PFSK-1 (cell line): ENCODE data around the gene LOXL3.

ENCODE experiments used
- FOXP2 ChIP-seq: optimal IDR thresholded peaks from 2 replicates; pipeline ENCODE3; 2011; ENCODE audit warnings: borderline replicate concordance, control low read depth, inconsistent platforms; ENCODE audit not compliant: insufficient read depth; ENCODE audit errors: extremely low read length, extremely low read depth
- POLR2AphosphoS5 ChIP-seq: IDR thresholded peaks from 2 replicates; pipeline ENCODE4 v1.6.1; 2012; ENCODE audit warnings: low read depth, mild to moderate bottlenecking, control low read depth, low read length, moderate library complexity
- SIN3A ChIP-seq: IDR thresholded peaks from 2 replicates; pipeline ENCODE4 v1.6.1; 2012; ENCODE audit warnings: mild to moderate bottlenecking, low read length, moderate library complexity, borderline replicate concordance; ENCODE audit not compliant: insufficient read depth
- TAF1 ChIP-seq: IDR thresholded peaks from 2 replicates; pipeline ENCODE4 v1.6.1; 2012; ENCODE audit warnings: low read length, control low read depth, borderline replicate concordance; ENCODE audit not compliant: insufficient read depth
- TF ChIP-seq, protein P1 (sequence below), 2 experiments: IDR thresholded peaks; 2 replicates each; pipeline versions ENCODE4 v1.6.1 to v1.8.0; 2011 to 2012; ENCODE audit warnings: low read depth in 2 of 2, low read length in 2 of 2, control low read depth in 1 of 2, inconsistent platforms in 1 of 2, mild to moderate bottlenecking in 1 of 2, moderate library complexity in 1 of 2; ENCODE audit not compliant: insufficient read depth in 1 of 2

LOXL3 gene

DNA sequence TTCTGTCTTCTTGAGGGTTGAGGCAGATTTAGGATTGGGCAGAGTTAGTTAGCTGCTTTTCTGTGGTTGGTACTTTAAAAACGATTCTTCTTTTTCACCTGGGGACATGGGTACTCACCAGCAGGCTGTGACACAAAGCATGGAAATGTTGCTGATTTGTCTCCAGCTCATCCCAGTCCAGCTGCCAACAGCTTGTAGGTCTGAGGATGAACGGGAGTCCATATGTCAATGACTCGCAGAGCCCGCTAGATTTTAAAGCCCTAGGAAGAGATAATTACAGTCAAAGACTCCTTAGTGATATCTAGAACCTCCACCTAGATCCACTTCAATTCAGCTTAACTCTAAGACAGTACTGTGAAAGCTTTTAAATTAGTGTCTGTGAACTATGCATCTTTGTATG lies 21.6 kb upstream of the LOXL3 start:
- no peak for TF ChIP-seq TAF1
- TF ChIP-seq SIN3A = no peak
- TF ChIP-seq POLR2AphosphoS5 = no peak
- no peak for TF ChIP-seq FOXP2
- TF ChIP-seq, protein P1, sequence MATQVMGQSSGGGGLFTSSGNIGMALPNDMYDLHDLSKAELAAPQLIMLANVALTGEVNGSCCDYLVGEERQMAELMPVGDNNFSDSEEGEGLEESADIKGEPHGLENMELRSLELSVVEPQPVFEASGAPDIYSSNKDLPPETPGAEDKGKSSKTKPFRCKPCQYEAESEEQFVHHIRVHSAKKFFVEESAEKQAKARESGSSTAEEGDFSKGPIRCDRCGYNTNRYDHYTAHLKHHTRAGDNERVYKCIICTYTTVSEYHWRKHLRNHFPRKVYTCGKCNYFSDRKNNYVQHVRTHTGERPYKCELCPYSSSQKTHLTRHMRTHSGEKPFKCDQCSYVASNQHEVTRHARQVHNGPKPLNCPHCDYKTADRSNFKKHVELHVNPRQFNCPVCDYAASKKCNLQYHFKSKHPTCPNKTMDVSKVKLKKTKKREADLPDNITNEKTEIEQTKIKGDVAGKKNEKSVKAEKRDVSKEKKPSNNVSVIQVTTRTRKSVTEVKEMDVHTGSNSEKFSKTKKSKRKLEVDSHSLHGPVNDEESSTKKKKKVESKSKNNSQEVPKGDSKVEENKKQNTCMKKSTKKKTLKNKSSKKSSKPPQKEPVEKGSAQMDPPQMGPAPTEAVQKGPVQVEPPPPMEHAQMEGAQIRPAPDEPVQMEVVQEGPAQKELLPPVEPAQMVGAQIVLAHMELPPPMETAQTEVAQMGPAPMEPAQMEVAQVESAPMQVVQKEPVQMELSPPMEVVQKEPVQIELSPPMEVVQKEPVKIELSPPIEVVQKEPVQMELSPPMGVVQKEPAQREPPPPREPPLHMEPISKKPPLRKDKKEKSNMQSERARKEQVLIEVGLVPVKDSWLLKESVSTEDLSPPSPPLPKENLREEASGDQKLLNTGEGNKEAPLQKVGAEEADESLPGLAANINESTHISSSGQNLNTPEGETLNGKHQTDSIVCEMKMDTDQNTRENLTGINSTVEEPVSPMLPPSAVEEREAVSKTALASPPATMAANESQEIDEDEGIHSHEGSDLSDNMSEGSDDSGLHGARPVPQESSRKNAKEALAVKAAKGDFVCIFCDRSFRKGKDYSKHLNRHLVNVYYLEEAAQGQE (IDR thresholded peaks at IDR 0.05; ENCODE audit: insufficient read depth in 1 of 2, low read depth in 2 of 2, low read length in 2 of 2) = no peak

DNA sequence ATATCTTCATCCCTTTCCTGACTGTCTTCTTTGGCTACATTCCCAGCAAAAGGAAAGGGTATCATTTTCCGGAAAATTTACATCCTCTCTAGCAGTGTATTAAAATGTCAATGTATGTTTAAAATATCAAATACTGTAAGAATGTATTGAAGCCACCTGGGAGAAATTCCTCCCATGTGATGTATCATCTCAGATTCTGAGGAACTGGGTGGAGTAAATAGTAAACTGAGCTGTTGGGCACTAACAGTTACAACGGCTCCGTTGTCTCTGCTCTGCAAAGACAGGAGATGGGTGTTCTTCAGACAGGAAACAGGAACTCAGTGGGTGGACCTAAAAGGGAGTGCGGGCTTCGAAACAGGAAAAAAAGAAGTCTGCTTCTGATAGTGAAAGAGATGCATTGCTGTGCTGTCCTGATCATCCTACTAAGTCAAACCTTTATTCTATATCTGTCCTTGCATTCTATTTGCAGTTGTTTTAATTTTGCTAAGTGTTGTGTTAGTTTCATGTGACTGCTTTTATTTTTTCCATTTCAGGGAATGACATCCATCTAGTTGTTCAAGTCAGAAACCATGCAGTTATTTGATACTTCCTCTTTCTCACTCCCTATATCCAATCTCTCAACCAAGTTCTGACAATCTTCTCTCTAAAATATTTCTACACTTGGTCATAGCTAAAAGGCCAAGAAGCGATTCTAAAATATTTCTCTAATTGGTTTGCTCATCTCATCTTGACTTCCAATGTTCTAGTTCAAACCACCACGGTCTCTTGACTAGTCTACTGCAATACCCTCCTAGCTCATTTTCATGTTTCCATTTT lies 20.2 kb upstream of the LOXL3 start:
- no peak for TF ChIP-seq SIN3A
- peak; percentile 78 for TF ChIP-seq POLR2AphosphoS5

DNA sequence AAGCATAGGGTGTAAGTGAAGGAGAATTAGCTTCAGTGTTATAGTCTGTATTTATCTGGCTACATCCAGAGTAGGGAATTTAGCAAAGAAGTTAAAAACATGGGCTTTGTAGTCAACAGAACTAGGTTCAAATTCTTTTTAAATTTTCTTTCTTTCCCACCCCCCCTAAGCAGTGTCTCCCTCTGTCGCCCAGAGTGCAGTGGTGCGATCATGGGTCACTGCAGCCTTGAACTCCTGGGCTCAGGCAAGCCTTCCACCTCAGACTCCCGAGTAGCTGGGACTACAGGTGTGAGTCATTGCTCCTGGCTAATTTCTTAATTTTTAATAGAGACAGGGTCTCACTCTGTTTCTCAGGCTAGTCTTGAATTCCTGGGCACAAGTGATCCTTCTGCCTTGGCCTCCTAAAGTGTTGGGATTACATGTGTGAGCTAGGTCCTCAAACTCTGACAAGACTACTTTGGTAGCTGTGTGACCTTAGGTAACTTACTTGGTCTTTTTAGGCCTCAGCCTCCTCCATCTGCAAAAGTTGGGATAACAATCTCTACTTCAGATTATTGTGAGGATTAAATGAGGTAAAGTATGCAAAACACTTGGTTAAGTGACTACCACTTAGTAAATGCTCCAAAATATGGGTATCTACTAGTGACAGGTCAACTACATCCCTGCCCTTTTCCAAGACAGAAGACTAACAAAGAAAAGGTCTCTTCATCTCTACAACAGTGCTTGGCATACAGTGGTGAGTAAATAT lies 18.6 kb upstream of the LOXL3 start:
- TF ChIP-seq, protein P1 (IDR thresholded peaks at IDR 0.05; ENCODE audit: insufficient read depth in 1 of 2, low read depth in 2 of 2, low read length in 2 of 2) = no peak
- TF ChIP-seq SIN3A (no peak), POLR2AphosphoS5 (no peak), FOXP2 (no peak), TAF1 (no peak)

DNA sequence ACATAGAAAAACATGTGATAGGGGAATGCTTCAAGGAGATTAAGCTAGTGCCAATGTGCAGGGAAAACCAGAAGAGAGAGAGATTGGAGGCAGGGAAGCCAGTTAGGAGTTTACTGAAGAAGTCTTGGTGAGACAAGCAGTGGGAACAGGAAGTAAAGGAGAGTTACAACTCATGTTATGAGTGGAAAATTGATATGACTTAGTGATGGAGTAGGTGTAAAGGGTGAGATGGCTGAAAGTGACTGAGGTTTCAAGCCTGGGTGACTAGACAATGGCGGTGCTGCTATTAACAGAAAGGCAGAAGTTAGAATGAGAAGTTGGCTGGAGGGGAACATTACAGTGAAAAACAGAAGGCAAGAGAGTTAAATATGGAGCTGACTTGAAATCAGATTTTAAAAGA lies 17.3 kb upstream of the LOXL3 start:
- TF ChIP-seq FOXP2 (no peak), POLR2AphosphoS5 (no peak), TAF1 (no peak), SIN3A (no peak)
- TF ChIP-seq, protein P1 (IDR thresholded peaks at IDR 0.05; ENCODE audit: insufficient read depth in 1 of 2, low read depth in 2 of 2, low read length in 2 of 2) = no peak

DNA sequence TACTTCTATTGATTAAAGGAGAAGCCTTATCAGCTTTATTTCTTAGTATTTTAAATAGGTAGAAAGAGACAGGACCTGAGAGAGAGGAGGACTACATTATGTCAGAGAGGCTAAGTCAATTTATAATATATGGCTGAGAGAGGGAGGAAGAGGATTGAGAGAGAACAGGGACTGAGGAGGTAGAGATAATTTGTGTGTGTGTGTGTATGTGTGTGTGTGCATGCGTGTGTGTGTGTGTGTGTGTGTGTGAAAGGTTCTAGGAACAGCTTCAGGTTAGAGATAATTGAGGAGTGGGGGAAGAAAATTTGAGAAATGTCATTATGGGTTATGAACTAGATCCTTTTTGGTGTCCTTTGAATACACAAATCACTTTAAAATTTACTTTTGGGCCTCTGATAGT lies 15.9 kb upstream of the LOXL3 start:
- TF ChIP-seq SIN3A (no peak), POLR2AphosphoS5 (no peak), FOXP2 (no peak), TAF1 (no peak)
- TF ChIP-seq, protein P1 (IDR thresholded peaks at IDR 0.05; ENCODE audit: insufficient read depth in 1 of 2, low read depth in 2 of 2, low read length in 2 of 2) = no peak
